ENCODE results near the gene CAMKMT. TPM values are rescaled to one million over a fixed set of nuclear protein-coding genes. Genes with fewer than 3 reads are reported as not detected.

The CAMKMT gene
- total and polyA plus RNA-seq, 9 of the 15 experiments (the other 6 are each of a cell fraction or from before 2014, with no cell fraction given): 1.6 to 15.3 (median 7.4) TPM

DNA sequence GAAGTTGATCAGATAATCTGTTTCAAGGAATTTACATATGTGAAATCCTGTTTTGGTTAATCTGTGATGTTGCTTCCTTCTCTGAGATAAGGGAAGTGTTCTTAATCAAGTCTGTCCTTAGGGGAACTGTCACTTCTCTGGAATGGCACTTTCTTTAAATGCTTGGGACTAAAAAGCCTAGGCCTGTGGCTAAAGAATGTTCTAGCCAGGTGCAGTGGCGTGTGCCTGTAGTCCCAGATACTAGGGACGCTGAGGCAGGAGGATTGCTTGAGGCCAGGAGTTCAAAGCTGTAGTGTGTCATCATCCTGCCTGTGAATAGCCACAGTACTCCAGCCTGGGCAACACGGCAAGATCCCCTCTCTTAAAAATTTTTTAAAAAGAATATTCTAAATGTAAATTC is 362.2 kb downstream of the CAMKMT start:
- Histone ChIP-seq H3K4me1 (replicated peaks in 1 of 2; ENCODE audit: control insufficient read depth in 2 of 2, insufficient read depth in 2 of 2, low read length in 2 of 2) (no peaks in the 10 kb centered on the region), H4K20me1 (replicated peaks; ENCODE audit: control insufficient read depth, insufficient read depth, low read length) (no peaks in the 10 kb centered on the region), H3K9me1 (ENCODE audit: control insufficient read depth, insufficient read depth, low read length) (no peaks in the 10 kb centered on the region), H3K79me2 (ENCODE audit: control insufficient read depth, insufficient read depth, low read length) (no peaks in the 10 kb centered on the region), H3K36me3 (ENCODE audit: control insufficient read depth, insufficient read depth, low read length) (no peaks in the 10 kb centered on the region), H3K9me3 (replicated peaks; ENCODE audit: control insufficient read depth, insufficient read depth, low read depth, low read length) (no peaks in the 10 kb centered on the region), H3K27ac (ENCODE audit: extremely low read depth, low read depth, low read length) (no peak overlapping the region), H3K27me3 (ENCODE audit: control insufficient read depth in 2 of 2, insufficient read depth in 2 of 2, low read length in 2 of 2) (no peaks in the 10 kb centered on the region), H3K9ac (ENCODE audit: insufficient read depth in 1 of 2, low read depth in 2 of 2, low read length in 2 of 2) (no peak overlapping the region), H3K4me3 (no peak overlapping the region), H2AFZ (ENCODE audit: low read depth, low read length) (no peak overlapping the region), H3K4me2 (ENCODE audit: insufficient read depth, low read length) (no peak overlapping the region)
- no TSS peak for BruUV-seq (replicated peaks)
- CTCF ChIA-PET (ENCODE audit: low intra/inter-chr PET ratio): no interaction called here
- intact Hi-C loops (cut with micrococcal nuclease): no loop called here
- WGBS (ENCODE audit: insufficient coverage, low coverage, missing lambda C conversion rate): 0% methylated on average over 3 of the region's 3 CpGs
- DNase-seq (ENCODE audit: extremely low read depth in 1 of 4, low spot score in 3 of 4) (no peak), FAIRE-seq (no peak), ATAC-seq (no peak)
- POLR2A ChIA-PET: interaction anchor here (0.8 kb wide), 1 partner anchor 15 kb away, joined by 4 read pairs; no protein-coding TSS in a partner anchor
- in situ Hi-C loops (cut with MboI): no loop called here
- TF ChIP-seq, protein P1, sequence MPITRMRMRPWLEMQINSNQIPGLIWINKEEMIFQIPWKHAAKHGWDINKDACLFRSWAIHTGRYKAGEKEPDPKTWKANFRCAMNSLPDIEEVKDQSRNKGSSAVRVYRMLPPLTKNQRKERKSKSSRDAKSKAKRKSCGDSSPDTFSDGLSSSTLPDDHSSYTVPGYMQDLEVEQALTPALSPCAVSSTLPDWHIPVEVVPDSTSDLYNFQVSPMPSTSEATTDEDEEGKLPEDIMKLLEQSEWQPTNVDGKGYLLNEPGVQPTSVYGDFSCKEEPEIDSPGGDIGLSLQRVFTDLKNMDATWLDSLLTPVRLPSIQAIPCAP (CRISPR knock-in tag; IDR thresholded peaks at IDR 0.05; ENCODE audit: borderline replicate concordance): no peak
- TF ChIP-seq, protein P2, sequence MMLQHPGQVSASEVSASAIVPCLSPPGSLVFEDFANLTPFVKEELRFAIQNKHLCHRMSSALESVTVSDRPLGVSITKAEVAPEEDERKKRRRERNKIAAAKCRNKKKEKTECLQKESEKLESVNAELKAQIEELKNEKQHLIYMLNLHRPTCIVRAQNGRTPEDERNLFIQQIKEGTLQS (IDR thresholded peaks at IDR 0.05): no peak
- TF ChIP-seq, protein P2 (CRISPR knock-in tag; conservative IDR thresholded peaks at IDR 0.05): no peak
- no peak for TF ChIP-seq TAF1 (IDR thresholded peaks at IDR 0.05; ENCODE audit: control insufficient read depth, extremely low read depth, insufficient read depth, low read length, severe bottlenecking)
- TF ChIP-seq CXXC5 (CRISPR knock-in tag; IDR thresholded peaks at IDR 0.05): no peak
- TF ChIP-seq RBBP5 (IDR thresholded peaks at IDR 0.05; ENCODE audit: borderline replicate concordance, insufficient read depth, low read length, poor library complexity, severe bottlenecking): no peak
- TF ChIP-seq NCOA1 (IDR thresholded peaks at IDR 0.05; ENCODE audit: low read depth): no peak
- no peak for TF ChIP-seq ZNF316 (IDR thresholded peaks at IDR 0.05)
- no peak for TF ChIP-seq RUNX1 (IDR thresholded peaks at IDR 0.05; ENCODE audit: low read depth)
- TF ChIP-seq PCBP2 (IDR thresholded peaks at IDR 0.05; ENCODE audit: low read depth, low read length, poor library complexity, severe bottlenecking): no peak
- TF ChIP-seq HMG20A (CRISPR knock-in tag; conservative IDR thresholded peaks at IDR 0.05): no peak
- no peak for TF ChIP-seq KLF6 (CRISPR knock-in tag; IDR thresholded peaks at IDR 0.05; ENCODE audit: borderline replicate concordance)
- no peak for TF ChIP-seq PATZ1 (CRISPR knock-in tag; IDR thresholded peaks at IDR 0.05; ENCODE audit: borderline replicate concordance)
- no peak for TF ChIP-seq SETDB1 (IDR thresholded peaks at IDR 0.05; ENCODE audit: low read length)
- no peak for TF ChIP-seq HOMEZ (CRISPR knock-in tag; IDR thresholded peaks at IDR 0.05)
- TF ChIP-seq, protein P3, sequence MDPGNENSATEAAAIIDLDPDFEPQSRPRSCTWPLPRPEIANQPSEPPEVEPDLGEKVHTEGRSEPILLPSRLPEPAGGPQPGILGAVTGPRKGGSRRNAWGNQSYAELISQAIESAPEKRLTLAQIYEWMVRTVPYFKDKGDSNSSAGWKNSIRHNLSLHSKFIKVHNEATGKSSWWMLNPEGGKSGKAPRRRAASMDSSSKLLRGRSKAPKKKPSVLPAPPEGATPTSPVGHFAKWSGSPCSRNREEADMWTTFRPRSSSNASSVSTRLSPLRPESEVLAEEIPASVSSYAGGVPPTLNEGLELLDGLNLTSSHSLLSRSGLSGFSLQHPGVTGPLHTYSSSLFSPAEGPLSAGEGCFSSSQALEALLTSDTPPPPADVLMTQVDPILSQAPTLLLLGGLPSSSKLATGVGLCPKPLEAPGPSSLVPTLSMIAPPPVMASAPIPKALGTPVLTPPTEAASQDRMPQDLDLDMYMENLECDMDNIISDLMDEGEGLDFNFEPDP (CRISPR knock-in tag; IDR thresholded peaks at IDR 0.05): no peak
